ENCODE results near the gene STKLD1.
A peak's percentile ranks its signal among the peaks of the same experiment; 100 is the strongest.

The STKLD1 gene

DNA sequence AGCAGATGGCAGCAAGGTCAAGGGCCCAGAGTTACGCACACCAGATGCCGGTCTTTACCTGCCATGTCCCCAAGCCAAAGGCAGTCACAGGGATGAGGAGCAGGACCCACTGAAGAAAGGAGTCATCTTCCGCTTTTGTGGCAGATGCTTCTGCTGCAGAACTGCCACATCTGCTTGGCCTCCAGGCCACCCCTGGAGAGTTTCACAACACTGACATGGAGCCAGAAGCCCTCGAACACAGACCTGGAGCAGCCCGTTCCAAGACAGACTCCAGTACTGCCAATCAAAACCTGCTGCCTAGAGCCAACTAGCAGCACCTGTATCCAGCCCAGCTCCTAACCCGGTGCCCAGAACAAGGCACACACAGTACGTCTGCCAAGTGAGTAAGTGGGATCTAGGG is 21.4 kb upstream of the STKLD1 start:
- H3K4me3 ChIP-seq (ENCODE audit: low read length): no peak overlapping the region
- H3K9ac ChIP-seq (ENCODE audit: low read length): peak overlapping the region; percentile 91
- H3K36me3 ChIP-seq (ENCODE audit: control insufficient read depth, insufficient read depth, low read length, severe bottlenecking): peaks cover 47% of the 10 kb centered on the region
- DNase-seq (ENCODE audit: low read depth): no peak
- H3K27me3 ChIP-seq (replicated peaks; ENCODE audit: control insufficient read depth, insufficient read depth, low read length): no peaks in the 10 kb centered on the region
- no peaks in the 10 kb centered on the region for H3K9me3 ChIP-seq (ENCODE audit: control insufficient read depth, low read length)
- H3K4me1 ChIP-seq (ENCODE audit: control insufficient read depth, insufficient read depth, low read length): peaks cover 49% of the 10 kb centered on the region

GRCh38 chr9:133355881-133356357 is 20.2 kb upstream of the STKLD1 start:
- H3K9me3 ChIP-seq (ENCODE audit: control insufficient read depth, low read length): no peaks in the 10 kb centered on the region
- H3K36me3 ChIP-seq (ENCODE audit: control insufficient read depth, insufficient read depth, low read length, severe bottlenecking): peaks cover 47% of the 10 kb centered on the region
- peak overlapping the region; percentile 91 for H3K9ac ChIP-seq (ENCODE audit: low read length)
- H3K4me3 ChIP-seq (ENCODE audit: low read length): peak overlapping the region; percentile 95
- DNase-seq (ENCODE audit: low read depth): peak; percentile 33
- peaks cover 44% of the 10 kb centered on the region for H3K4me1 ChIP-seq (ENCODE audit: control insufficient read depth, insufficient read depth, low read length)
- H3K27me3 ChIP-seq (replicated peaks; ENCODE audit: control insufficient read depth, insufficient read depth, low read length): no peaks in the 10 kb centered on the region

DNA sequence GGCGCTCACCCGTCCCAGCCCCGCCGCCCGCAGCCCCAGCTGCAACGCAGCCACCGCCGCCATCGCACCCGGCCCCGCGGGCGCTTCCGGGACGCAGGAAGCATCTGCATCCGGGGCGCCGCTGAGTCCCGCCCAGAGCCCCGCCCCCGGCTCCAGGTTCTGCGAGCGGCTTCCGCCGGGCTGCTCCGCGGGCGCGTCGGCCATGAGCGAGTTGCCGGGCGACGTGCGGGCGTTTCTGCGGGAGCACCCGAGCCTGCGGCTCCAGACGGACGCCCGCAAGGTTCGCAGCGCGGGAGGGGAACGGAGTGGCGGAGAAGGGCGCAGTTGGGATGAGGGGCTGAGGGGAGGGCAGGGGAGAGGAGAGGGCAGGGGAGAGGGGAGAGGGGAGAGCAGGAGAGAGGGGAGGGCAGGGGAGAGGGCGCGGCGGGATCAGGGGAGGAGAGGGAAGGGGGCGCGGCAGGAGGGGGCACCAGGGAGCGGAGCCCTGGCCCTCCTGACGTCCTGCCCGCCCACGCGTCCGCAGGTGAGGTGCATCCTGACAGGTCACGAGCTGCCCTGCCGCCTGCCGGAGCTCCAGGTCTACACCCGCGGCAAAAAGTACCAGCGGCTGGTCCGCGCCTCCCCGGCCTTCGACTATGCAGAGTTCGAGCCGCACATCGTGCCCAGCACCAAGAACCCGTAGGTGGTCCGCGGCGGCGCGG is 19.6 kb upstream of the STKLD1 start, which contains the start of the genes SURF1 and SURF2:
TSS of gene SURF1 (minus strand) at position 97 of the 701 bp plus-strand sequence. CDS start at position 63, 34 bp downstream.
TSS of gene SURF2 (plus strand) at position 160 of the 701 bp plus-strand sequence. CDS start at position 203, 43 bp downstream.
- no peaks in the 10 kb centered on the region for H3K27me3 ChIP-seq (replicated peaks; ENCODE audit: control insufficient read depth, insufficient read depth, low read length)
- H3K4me3 ChIP-seq (ENCODE audit: low read length): peak within 1 kb of the TSS; percentile 95
- H3K36me3 ChIP-seq (ENCODE audit: control insufficient read depth, insufficient read depth, low read length, severe bottlenecking): peaks cover 47% of the 10 kb centered on the region
- no peaks in the 10 kb centered on the region for H3K9me3 ChIP-seq (ENCODE audit: control insufficient read depth, low read length)
- H3K9ac ChIP-seq (ENCODE audit: low read length): peak within 1 kb of the TSS; percentile 91
- DNase-seq (ENCODE audit: low read depth): peak; percentile 96
- H3K4me1 ChIP-seq (ENCODE audit: control insufficient read depth, insufficient read depth, low read length): peaks cover 44% of the 10 kb centered on the region

DNA sequence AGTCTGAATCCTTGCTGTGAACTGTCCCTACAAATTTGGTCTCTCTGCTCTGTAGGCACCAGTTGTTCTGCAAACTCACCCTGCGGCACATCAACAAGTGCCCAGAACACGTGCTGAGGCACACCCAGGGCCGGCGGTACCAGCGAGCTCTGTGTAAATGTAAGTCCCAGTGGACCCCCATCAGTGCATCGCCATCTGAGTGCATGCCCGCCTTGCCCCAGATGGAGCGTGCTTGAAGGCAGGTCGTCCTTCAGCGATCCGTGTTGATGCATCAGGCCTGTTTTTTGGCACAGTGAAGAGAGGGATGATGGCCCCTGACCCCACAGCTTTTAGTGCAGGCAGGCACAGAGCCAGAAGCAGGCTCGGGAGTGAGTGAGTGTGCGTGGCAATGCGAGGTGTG is 18.5 kb upstream of the STKLD1 start:
- H3K36me3 ChIP-seq (ENCODE audit: control insufficient read depth, insufficient read depth, low read length, severe bottlenecking): peaks cover 47% of the 10 kb centered on the region
- DNase-seq (ENCODE audit: low read depth): no peak
- H3K9me3 ChIP-seq (ENCODE audit: control insufficient read depth, low read length): no peaks in the 10 kb centered on the region
- peaks cover 39% of the 10 kb centered on the region for H3K4me1 ChIP-seq (ENCODE audit: control insufficient read depth, insufficient read depth, low read length)
- no peaks in the 10 kb centered on the region for H3K27me3 ChIP-seq (replicated peaks; ENCODE audit: control insufficient read depth, insufficient read depth, low read length)
- H3K9ac ChIP-seq (ENCODE audit: low read length): peak overlapping the region; percentile 83
- peak overlapping the region; percentile 82 for H3K4me3 ChIP-seq (ENCODE audit: low read length)

DNA sequence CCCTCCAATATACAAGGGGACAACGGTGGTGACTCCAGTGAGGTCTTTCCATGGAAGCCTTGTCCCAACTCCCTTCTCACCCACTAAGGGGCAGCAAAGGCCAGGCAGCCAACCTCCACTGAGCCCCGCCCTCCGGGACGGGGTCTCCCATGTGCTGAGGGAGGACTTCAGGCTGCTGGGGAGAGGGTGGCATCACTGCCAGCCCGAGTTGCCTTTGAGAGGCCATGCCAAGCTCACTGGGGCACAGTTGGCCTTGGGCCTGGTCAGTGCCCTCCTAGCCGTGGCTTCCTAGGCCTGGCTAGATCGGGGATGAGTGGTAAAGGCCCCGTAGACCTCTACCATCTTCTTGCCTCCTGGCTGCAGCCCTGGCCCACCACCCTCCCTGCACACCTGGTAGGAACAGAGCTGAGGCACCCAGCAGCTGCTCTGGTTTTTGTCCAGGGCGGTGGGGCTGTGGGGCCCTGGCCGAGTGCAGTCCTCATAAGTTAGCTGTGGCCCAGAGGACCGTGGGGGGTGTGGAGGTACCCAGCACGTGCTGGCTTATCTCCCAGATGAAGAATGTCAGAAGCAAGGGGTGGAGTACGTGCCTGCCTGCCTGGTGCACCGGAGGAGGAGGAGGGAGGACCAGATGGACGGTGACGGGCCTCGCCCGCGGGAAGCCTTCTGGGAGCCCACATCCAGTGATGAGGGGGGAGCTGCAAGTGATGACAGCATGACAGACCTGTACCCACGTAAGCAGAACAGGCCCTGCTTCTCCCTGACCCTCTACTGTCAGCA is 16.6 kb upstream of the STKLD1 start:
- no peaks in the 10 kb centered on the region for H3K27me3 ChIP-seq (replicated peaks; ENCODE audit: control insufficient read depth, insufficient read depth, low read length)
- H3K4me1 ChIP-seq (ENCODE audit: control insufficient read depth, insufficient read depth, low read length): peaks cover 37% of the 10 kb centered on the region
- peak overlapping the region; percentile 41 for H3K9ac ChIP-seq (ENCODE audit: low read length)
- no peak for DNase-seq (ENCODE audit: low read depth)
- H3K4me3 ChIP-seq (ENCODE audit: low read length): no peak overlapping the region
- H3K36me3 ChIP-seq (ENCODE audit: control insufficient read depth, insufficient read depth, low read length, severe bottlenecking): peaks cover 48% of the 10 kb centered on the region
- H3K9me3 ChIP-seq (ENCODE audit: control insufficient read depth, low read length): no peaks in the 10 kb centered on the region

DNA sequence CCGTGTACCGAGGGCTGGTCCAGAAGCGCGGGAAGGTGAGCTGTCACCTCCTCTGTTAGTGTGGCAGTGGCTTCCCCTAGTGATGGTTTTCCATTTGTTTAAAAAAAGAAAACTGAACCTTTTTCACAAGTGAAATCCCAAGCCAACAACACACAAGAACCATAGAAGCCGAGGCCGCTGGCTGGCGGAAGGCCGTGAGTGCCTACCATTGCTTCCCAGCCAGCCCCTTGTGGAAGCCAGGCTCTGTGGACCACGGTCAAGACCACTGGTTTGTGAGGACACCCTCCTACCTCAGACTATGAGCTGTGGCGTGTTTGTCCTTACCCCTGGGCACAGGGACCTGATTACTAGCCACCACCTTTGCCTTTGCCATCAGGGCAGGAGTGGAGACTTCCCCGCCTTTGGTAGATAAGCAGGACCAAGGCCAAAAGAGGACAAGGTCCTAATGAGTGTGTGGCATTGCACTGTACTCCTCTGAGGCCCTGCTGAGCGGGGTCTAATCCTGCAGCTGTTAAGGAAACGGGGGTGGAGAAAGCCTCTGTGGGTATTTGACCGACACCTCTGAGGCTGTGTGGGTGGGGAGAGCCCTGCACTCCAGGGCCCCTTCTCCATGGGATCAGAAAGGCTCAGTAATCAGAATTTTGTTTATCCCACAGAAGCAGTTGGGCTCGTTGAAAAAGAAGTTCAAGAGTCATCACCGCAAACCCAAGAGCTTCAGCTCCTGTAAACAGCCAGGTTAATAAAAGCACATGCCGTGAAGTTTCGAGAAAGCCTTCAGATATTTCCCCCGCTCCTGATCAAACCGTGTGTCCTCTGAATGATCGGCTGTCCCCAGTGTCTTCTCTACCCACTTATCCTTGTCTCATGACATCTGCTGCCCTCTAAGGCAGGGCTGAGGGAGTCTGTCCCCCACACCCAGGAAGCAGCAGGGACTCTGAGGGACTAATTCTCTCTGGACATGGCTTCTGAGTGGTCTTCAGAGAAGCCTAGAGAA is 15.5 kb upstream of the STKLD1 start:
- H3K27me3 ChIP-seq (replicated peaks; ENCODE audit: control insufficient read depth, insufficient read depth, low read length): no peaks in the 10 kb centered on the region
- peaks cover 58% of the 10 kb centered on the region for H3K36me3 ChIP-seq (ENCODE audit: control insufficient read depth, insufficient read depth, low read length, severe bottlenecking)
- peaks cover 27% of the 10 kb centered on the region for H3K4me1 ChIP-seq (ENCODE audit: control insufficient read depth, insufficient read depth, low read length)
- peak overlapping the region; percentile 30 for H3K9ac ChIP-seq (ENCODE audit: low read length)
- H3K4me3 ChIP-seq (ENCODE audit: low read length): no peak overlapping the region
- DNase-seq (ENCODE audit: low read depth): no peak
- H3K9me3 ChIP-seq (ENCODE audit: control insufficient read depth, low read length): no peaks in the 10 kb centered on the region

DNA sequence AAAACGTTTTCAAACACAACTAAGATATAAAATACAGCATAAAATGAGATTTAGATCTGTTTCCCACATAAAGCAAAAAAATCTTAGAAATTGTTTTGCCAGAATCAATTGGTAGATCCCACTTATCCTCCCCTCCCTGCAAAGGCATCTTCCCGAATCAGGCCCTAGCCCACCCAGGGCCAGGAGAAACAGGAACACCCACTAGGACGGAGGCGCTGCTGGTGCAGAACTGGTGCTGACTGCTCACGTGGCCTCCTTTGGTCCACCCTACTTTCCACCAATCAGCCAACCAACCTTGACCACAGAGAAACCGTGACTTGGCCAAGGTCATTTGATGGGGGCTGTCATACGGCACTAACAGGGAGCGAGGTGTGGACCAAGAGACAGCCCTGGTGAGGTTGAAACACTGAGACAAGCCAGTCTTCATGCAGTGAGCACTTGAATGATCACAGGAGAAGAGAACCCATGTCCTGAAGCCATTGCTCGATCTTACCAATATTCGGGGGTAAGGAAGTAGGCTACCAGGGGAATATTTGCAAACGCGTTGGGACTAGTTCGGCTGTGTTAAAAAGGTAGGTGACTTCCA is 14.6 kb upstream of the STKLD1 start:
- H3K27me3 ChIP-seq (replicated peaks; ENCODE audit: control insufficient read depth, insufficient read depth, low read length): no peaks in the 10 kb centered on the region

GRCh38 chr9:133362359-133363044 is 13.7 kb upstream of the STKLD1 start:
- no peaks in the 10 kb centered on the region for H3K9me3 ChIP-seq (ENCODE audit: control insufficient read depth, low read length)
- H3K9ac ChIP-seq (ENCODE audit: low read length): no peak overlapping the region
- peaks cover 76% of the 10 kb centered on the region for H3K36me3 ChIP-seq (ENCODE audit: control insufficient read depth, insufficient read depth, low read length, severe bottlenecking)
- no peaks in the 10 kb centered on the region for H3K27me3 ChIP-seq (replicated peaks; ENCODE audit: control insufficient read depth, insufficient read depth, low read length)
- no peak overlapping the region for H3K4me3 ChIP-seq (ENCODE audit: low read length)
- H3K4me1 ChIP-seq (ENCODE audit: control insufficient read depth, insufficient read depth, low read length): peaks cover 23% of the 10 kb centered on the region
- DNase-seq (ENCODE audit: low read depth): no peak

More for the DNA sequence above, 14.6 kb upstream of the STKLD1 start:
- Histone ChIP-seq H3K4me3 (ENCODE audit: low read length) (no peak overlapping the region), H3K9ac (ENCODE audit: low read length) (no peak overlapping the region), H3K4me1 (ENCODE audit: control insufficient read depth, insufficient read depth, low read length) (peaks cover 27% of the 10 kb centered on the region), H3K36me3 (ENCODE audit: control insufficient read depth, insufficient read depth, low read length, severe bottlenecking) (peaks cover 67% of the 10 kb centered on the region), H3K9me3 (ENCODE audit: control insufficient read depth, low read length) (no peaks in the 10 kb centered on the region)
- DNase-seq (ENCODE audit: low read depth): no peak

GRCh38 chr9:133366435-133366834 is 9.7 kb upstream of the STKLD1 start:
- no peak for DNase-seq (ENCODE audit: low read depth)
- Histone ChIP-seq H3K27me3 (replicated peaks; ENCODE audit: control insufficient read depth, insufficient read depth, low read length) (no peaks in the 10 kb centered on the region), H3K36me3 (ENCODE audit: control insufficient read depth, insufficient read depth, low read length, severe bottlenecking) (peaks cover 75% of the 10 kb centered on the region)

GRCh38 chr9:133367221-133367620 is 8.9 kb upstream of the STKLD1 start:
- no peak for DNase-seq (ENCODE audit: low read depth)
- no peaks in the 10 kb centered on the region for H3K9me3 ChIP-seq (ENCODE audit: control insufficient read depth, low read length)
- peak overlapping the region; percentile 11 for H3K9ac ChIP-seq (ENCODE audit: low read length)
- peaks cover 56% of the 10 kb centered on the region for H3K4me1 ChIP-seq (ENCODE audit: control insufficient read depth, insufficient read depth, low read length)
- no peak overlapping the region for H3K4me3 ChIP-seq (ENCODE audit: low read length)
- no peaks in the 10 kb centered on the region for H3K27me3 ChIP-seq (replicated peaks; ENCODE audit: control insufficient read depth, insufficient read depth, low read length)
- peaks cover 68% of the 10 kb centered on the region for H3K36me3 ChIP-seq (ENCODE audit: control insufficient read depth, insufficient read depth, low read length, severe bottlenecking)

More at GRCh38 chr9:133366435-133366834, 9.7 kb upstream of the STKLD1 start:
- H3K4me3 ChIP-seq (ENCODE audit: low read length): no peak overlapping the region
- H3K4me1 ChIP-seq (ENCODE audit: control insufficient read depth, insufficient read depth, low read length): peaks cover 48% of the 10 kb centered on the region
- no peak overlapping the region for H3K9ac ChIP-seq (ENCODE audit: low read length)
- no peaks in the 10 kb centered on the region for H3K9me3 ChIP-seq (ENCODE audit: control insufficient read depth, low read length)

All from adipocyte (in vitro differentiated cells).